Neuron (in vitro differentiated cells): ENCODE data around the gene HIKESHI.

Experiments
- H2AFZ ChIP-seq: one replicate; pipeline ENCODE4 v1.6.1; 2013; ENCODE audit warnings: low read depth, mild to moderate bottlenecking, inconsistent platforms, low read length, moderate library complexity
- H3K27me3 ChIP-seq: one replicate; pipeline ENCODE4 v1.6.1; 2013; ENCODE audit warnings: low read length; ENCODE audit not compliant: insufficient read depth
- H3K36me3 ChIP-seq: one replicate; pipeline ENCODE4 v1.6.1; 2013; ENCODE audit warnings: low read length; ENCODE audit not compliant: insufficient read depth
- H3K4me1 ChIP-seq: one replicate; pipeline ENCODE4 v1.6.1; 2013; ENCODE audit warnings: low read length; ENCODE audit not compliant: insufficient read depth
- H3K4me3 ChIP-seq: 2 replicates; pipeline ENCODE4 v1.5.1; 2013; ENCODE audit warnings: mild to moderate bottlenecking, low read length, moderate library complexity
- H3K9me3 ChIP-seq: one replicate; pipeline ENCODE4 v1.6.1; 2013; ENCODE audit warnings: low read length

Gene HIKESHI, protein sequence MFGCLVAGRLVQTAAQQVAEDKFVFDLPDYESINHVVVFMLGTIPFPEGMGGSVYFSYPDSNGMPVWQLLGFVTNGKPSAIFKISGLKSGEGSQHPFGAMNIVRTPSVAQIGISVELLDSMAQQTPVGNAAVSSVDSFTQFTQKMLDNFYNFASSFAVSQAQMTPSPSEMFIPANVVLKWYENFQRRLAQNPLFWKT

GRCh38 chr11:86302092-86302793, at the start of gene HIKESHI:
HIKESHI (plus strand) TSS chr11:86302240; CDS start chr11:86302449, 209 bp downstream.
- H3K4me3 ChIP-seq: peak within 1 kb of the TSS; percentile 63
- no peaks in the 10 kb centered on the region for H3K9me3 ChIP-seq
- peak within 1 kb of the TSS; percentile 87 for H2AFZ ChIP-seq
- H3K4me1 ChIP-seq: peaks cover 12% of the 10 kb centered on the region
- no peaks in the 10 kb centered on the region for H3K27me3 ChIP-seq
- peaks cover 4% of the 10 kb centered on the region for H3K36me3 ChIP-seq

GRCh38 chr11:86255896-86256295, 46.1 kb upstream of the HIKESHI start:
- Histone ChIP-seq H3K27me3 (no peaks in the 10 kb centered on the region), H3K4me1 (no peaks in the 10 kb centered on the region), H3K36me3 (peaks cover 44% of the 10 kb centered on the region), H3K9me3 (no peaks in the 10 kb centered on the region), H3K4me3 (no peak overlapping the region), H2AFZ (no peak overlapping the region)

- Histone ChIP-seq H3K4me1 (no peaks in the 10 kb centered on the region), H2AFZ (no peak overlapping the region), H3K4me3 (no peak overlapping the region), H3K9me3 (peaks cover 2% of the 10 kb centered on the region), H3K36me3 (peaks cover 50% of the 10 kb centered on the region), H3K27me3 (no peaks in the 10 kb centered on the region)
Measured at GRCh38 chr11:86256608-86257007, 45.4 kb upstream of the HIKESHI start.

DNA sequence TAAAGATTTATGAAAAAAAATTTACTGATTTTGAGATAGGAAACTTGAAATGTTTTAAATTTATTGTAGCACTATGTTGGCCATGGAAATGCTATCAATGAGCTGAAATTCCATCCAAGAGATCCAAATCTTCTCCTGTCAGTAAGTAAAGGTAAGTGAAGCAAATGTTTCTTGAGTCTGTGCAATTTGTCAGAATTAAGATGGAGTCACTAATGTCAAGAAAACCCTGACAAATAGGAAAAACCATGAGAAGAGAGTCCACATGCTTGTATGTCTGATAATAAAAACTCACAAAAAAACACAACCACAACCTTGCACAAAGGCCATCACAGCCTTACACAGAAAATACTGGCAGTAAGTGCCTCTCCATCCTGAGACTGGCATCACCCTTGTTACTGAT, 44.6 kb upstream of the HIKESHI start:
- H2AFZ ChIP-seq: no peak overlapping the region
- H3K36me3 ChIP-seq: peaks cover 52% of the 10 kb centered on the region
- peaks cover 3% of the 10 kb centered on the region for H3K9me3 ChIP-seq
- no peak overlapping the region for H3K4me3 ChIP-seq
- H3K4me1 ChIP-seq: no peaks in the 10 kb centered on the region
- no peaks in the 10 kb centered on the region for H3K27me3 ChIP-seq

DNA sequence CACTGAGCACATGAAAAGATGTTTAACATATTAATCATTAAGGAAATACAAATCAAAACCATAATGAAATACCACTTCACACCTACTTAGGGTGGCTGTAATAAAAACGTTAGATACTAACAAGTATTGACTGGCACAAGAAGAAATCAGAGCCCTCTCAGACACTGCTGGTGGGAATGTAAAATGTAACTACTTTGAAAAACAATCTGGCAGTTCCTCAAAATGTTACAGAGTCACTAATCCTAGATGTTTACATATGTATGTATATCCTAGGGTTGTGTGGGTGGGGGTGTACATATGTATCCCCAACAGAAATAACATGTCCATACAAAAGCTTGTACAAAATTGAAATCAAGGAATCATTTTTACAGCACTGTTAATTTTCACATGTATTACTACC, 42.3 kb upstream of the HIKESHI start:
- H3K9me3 ChIP-seq: peaks cover 5% of the 10 kb centered on the region
- peaks cover 61% of the 10 kb centered on the region for H3K36me3 ChIP-seq
- H2AFZ ChIP-seq: no peak overlapping the region
- no peaks in the 10 kb centered on the region for H3K27me3 ChIP-seq
- no peaks in the 10 kb centered on the region for H3K4me1 ChIP-seq
- no peak overlapping the region for H3K4me3 ChIP-seq

- no peaks in the 10 kb centered on the region for H3K27me3 ChIP-seq
- H3K36me3 ChIP-seq: peaks cover 69% of the 10 kb centered on the region
- H3K9me3 ChIP-seq: peaks cover 5% of the 10 kb centered on the region
- H3K4me1 ChIP-seq: no peaks in the 10 kb centered on the region
- H3K4me3 ChIP-seq: no peak overlapping the region
- no peak overlapping the region for H2AFZ ChIP-seq
Measured at GRCh38 chr11:86261328-86261727, 40.7 kb upstream of the HIKESHI start.

DNA sequence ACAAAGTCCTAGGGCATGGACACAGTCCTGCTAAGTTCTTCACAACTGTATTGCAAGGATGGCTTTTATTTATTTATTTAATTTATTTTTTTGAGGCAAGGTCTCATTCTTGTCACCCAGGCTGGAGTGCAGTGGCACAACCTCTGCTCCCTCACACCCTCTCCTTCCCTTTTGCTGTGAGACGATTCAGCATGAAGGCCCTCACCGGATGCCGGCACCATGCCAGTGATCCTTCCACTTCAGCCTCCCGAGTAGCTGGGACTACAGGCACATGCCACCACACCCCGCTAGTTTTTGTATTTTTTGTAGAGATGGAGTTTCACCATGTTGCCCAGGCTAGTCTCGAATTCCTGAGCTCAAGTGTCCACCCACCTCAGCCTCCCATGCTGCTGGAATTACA, 39.7 kb upstream of the HIKESHI start:
- no peaks in the 10 kb centered on the region for H3K4me1 ChIP-seq
- H3K36me3 ChIP-seq: peaks cover 62% of the 10 kb centered on the region
- H3K27me3 ChIP-seq: no peaks in the 10 kb centered on the region

DNA sequence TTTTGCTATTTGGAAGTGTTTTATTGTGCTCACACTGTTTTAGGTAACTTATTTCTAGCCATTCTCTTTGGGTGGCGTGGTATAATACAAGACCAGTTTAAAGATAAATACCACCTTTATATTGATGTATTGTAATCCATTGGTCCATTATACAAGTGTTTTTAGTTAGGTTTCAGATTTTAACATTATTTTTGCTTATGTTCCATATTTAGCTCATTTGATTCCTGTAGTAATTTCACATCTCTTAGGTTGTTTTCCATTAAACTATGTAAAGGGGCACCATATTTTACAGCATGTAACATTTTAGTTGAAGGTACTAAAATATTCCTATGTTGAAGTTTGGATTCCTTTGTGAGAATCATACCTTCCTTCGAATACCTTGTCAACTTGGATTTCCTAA, 37.4 kb upstream of the HIKESHI start:
- no peaks in the 10 kb centered on the region for H3K4me1 ChIP-seq
- H3K9me3 ChIP-seq: peaks cover 5% of the 10 kb centered on the region
- no peaks in the 10 kb centered on the region for H3K27me3 ChIP-seq
- peaks cover 59% of the 10 kb centered on the region for H3K36me3 ChIP-seq
- H2AFZ ChIP-seq: no peak overlapping the region
- no peak overlapping the region for H3K4me3 ChIP-seq

More for the DNA sequence above, 39.7 kb upstream of the HIKESHI start:
- peaks cover 5% of the 10 kb centered on the region for H3K9me3 ChIP-seq
- no peak overlapping the region for H2AFZ ChIP-seq
- no peak overlapping the region for H3K4me3 ChIP-seq

DNA sequence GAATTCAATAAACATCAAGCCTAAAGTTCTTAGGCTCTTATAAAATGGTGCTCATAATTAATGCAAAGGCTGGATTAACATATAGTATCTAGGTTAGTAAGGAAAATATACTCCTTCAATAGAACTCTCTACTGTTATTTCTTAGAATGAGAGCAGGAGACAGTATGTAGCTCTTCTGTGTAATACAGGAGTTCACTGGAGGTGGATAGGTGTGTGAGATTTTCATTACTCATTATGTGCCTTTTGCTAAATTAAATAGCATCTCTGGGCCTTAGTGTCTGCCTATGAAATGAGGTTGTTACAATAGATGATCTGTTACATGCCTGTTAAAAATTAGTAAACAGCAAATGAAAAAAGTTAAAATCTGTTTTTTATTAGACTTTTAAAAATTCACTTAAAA, 36.8 kb upstream of the HIKESHI start:
- Histone ChIP-seq H2AFZ (no peak overlapping the region), H3K4me3 (no peak overlapping the region), H3K4me1 (no peaks in the 10 kb centered on the region), H3K36me3 (peaks cover 58% of the 10 kb centered on the region), H3K27me3 (no peaks in the 10 kb centered on the region), H3K9me3 (peaks cover 6% of the 10 kb centered on the region)

GRCh38 chr11:86269645-86270044, 32.4 kb upstream of the HIKESHI start:
- Histone ChIP-seq H3K4me3 (no peak overlapping the region), H3K4me1 (no peaks in the 10 kb centered on the region), H2AFZ (no peak overlapping the region), H3K9me3 (peaks cover 2% of the 10 kb centered on the region), H3K27me3 (no peaks in the 10 kb centered on the region), H3K36me3 (peaks cover 53% of the 10 kb centered on the region)

DNA sequence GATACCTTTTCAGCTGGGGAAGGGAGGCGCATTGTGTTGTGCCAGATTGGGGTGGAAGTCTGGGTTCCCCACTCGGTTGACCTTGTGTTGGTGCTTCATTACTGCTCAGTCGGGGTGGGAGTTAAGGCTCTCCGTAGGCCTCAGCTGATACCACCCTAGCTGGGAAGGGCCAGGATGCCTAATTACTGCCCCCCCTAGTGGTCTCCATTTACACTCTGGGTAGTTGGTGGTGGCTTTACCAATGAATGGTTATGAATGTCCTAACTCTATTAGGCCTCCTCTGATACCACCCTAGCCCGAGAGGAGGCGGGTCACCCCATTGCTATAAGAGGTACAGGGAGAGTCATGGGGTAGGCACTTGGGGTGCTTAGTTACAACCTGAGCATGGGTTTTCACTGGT, 27.5 kb upstream of the HIKESHI start:
- Histone ChIP-seq H2AFZ (no peak overlapping the region), H3K4me3 (no peak overlapping the region), H3K4me1 (no peaks in the 10 kb centered on the region), H3K9me3 (peaks cover 2% of the 10 kb centered on the region), H3K36me3 (peaks cover 62% of the 10 kb centered on the region), H3K27me3 (no peaks in the 10 kb centered on the region)

- no peak overlapping the region for H3K4me3 ChIP-seq
- peaks cover 58% of the 10 kb centered on the region for H3K36me3 ChIP-seq
- no peaks in the 10 kb centered on the region for H3K9me3 ChIP-seq
- H3K27me3 ChIP-seq: no peaks in the 10 kb centered on the region
- no peak overlapping the region for H2AFZ ChIP-seq
- H3K4me1 ChIP-seq: no peaks in the 10 kb centered on the region
Measured at GRCh38 chr11:86274999-86275398, 27.0 kb upstream of the HIKESHI start.

GRCh38 chr11:86275493-86276370, 26.3 kb upstream of the HIKESHI start:
- Histone ChIP-seq H3K4me3 (no peak overlapping the region), H3K4me1 (no peaks in the 10 kb centered on the region), H3K9me3 (no peaks in the 10 kb centered on the region), H3K36me3 (peaks cover 58% of the 10 kb centered on the region), H2AFZ (no peak overlapping the region), H3K27me3 (no peaks in the 10 kb centered on the region)
